ENCODE results near the gene NTPCR.

- TF ChIP-seq CTCF (conservative IDR thresholded peaks at IDR 0.05; ENCODE audit: low read depth, low read length) (no peak), EZH2 (IDR thresholded peaks at IDR 0.05; ENCODE audit: borderline replicate concordance, low read depth, low read length, poor library complexity, severe bottlenecking) (no peak)
These were observed 30.7 kb downstream of the NTPCR start for GRCh38 chr1:232980986-232981560.

Measured in A673 (cell line).